ENCODE data around the gene CC2D1A. TPM values are rescaled to one million over a fixed set of nuclear protein-coding genes. Genes with fewer than 3 reads are reported as not detected.
A peak's percentile ranks its signal among the peaks of the same experiment; 100 is the strongest.

Gene CC2D1A
- total and polyA plus RNA-seq, 10 donors: 13.0 to 40.1 (median 27.5) TPM

DNA sequence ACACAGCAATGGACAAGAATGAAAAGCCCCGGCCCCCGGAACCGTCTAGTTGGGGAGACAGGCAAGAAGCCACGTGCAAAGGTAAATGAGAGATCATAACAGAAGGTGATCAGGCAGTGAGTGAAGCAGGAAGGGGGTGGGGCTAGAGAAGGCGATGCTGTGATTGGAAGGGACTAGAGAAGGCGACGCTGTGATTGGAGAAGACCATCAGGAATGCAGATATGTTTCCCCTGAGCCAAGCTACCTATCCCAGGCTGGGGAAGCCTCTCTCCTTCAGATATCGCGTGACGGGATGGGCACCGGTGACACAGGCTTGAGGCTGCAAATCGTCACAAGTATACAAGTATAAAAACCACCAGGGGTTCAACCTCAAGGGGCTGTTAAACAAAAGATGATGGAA lies 68.1 kb downstream of the CC2D1A start:
- no peak for DNase-seq
- no peaks in the 10 kb centered on the region for H3K9me3 ChIP-seq
- no peak for TF ChIP-seq POLR2AphosphoS5 (IDR thresholded peaks at IDR 0.05)
- TF ChIP-seq, protein P1, sequence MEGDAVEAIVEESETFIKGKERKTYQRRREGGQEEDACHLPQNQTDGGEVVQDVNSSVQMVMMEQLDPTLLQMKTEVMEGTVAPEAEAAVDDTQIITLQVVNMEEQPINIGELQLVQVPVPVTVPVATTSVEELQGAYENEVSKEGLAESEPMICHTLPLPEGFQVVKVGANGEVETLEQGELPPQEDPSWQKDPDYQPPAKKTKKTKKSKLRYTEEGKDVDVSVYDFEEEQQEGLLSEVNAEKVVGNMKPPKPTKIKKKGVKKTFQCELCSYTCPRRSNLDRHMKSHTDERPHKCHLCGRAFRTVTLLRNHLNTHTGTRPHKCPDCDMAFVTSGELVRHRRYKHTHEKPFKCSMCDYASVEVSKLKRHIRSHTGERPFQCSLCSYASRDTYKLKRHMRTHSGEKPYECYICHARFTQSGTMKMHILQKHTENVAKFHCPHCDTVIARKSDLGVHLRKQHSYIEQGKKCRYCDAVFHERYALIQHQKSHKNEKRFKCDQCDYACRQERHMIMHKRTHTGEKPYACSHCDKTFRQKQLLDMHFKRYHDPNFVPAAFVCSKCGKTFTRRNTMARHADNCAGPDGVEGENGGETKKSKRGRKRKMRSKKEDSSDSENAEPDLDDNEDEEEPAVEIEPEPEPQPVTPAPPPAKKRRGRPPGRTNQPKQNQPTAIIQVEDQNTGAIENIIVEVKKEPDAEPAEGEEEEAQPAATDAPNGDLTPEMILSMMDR (IDR thresholded peaks at IDR 0.05 in 8 of 11, conservative IDR thresholded peaks at IDR 0.05 in 3 of 11): no peak
- no peak for TF ChIP-seq POLR2A (IDR thresholded peaks at IDR 0.05)
- intact Hi-C loops (cut with DNase I; ENCODE audit: low total_unique reads): no loop called here
- 69 to 77% (median 71%) methylated on average over 12 of the region's 12 CpGs for WGBS, 5 donors
- peaks cover 3 to 15% (median 11%) of the 10 kb centered on the region in 6 donors for H3K4me1 ChIP-seq
- peaks cover 0 to 88% (median 30%) of the 10 kb centered on the region in 6 donors for H3K36me3 ChIP-seq
- H3K4me3 ChIP-seq: no peak overlapping the region
- H3K27ac ChIP-seq: no peak overlapping the region
- no peaks in the 10 kb centered on the region for H3K27me3 ChIP-seq (replicated peaks in 1 of 7)

- Histone ChIP-seq H3K4me3 (no peak overlapping the region), H3K4me1 (peaks cover 8 to 33% (median 19%) of the 10 kb centered on the region in 6 donors), H3K9me3 (no peaks in the 10 kb centered on the region), H3K27me3 (replicated peaks in 1 of 7) (no peaks in the 10 kb centered on the region), H3K27ac (no peak overlapping the region), H3K36me3 (peaks cover 0 to 80% (median 19%) of the 10 kb centered on the region in 6 donors)
- no peak for TF ChIP-seq POLR2AphosphoS5 (IDR thresholded peaks at IDR 0.05)
- TF ChIP-seq POLR2A (IDR thresholded peaks at IDR 0.05): no peak
- TF ChIP-seq, protein P1 (IDR thresholded peaks at IDR 0.05 in 8 of 11, conservative IDR thresholded peaks at IDR 0.05 in 3 of 11): no peak
- no peak for DNase-seq
- WGBS, 5 donors: 89 to 96% (median 93%) methylated on average over 11 of the region's 11 CpGs
- intact Hi-C loops (cut with DNase I; ENCODE audit: low total_unique reads): no loop called here
These were observed 69.9 kb downstream of the CC2D1A start for GRCh38 chr19:13975870-13976269.

- Histone ChIP-seq H3K4me1 (peaks cover 8 to 39% (median 21%) of the 10 kb centered on the region in 6 donors), H3K4me3 (no peak overlapping the region), H3K27ac (no peak overlapping the region), H3K36me3 (peaks cover 0 to 79% (median 17%) of the 10 kb centered on the region in 6 donors), H3K9me3 (no peaks in the 10 kb centered on the region), H3K27me3 (replicated peaks in 1 of 7) (no peaks in the 10 kb centered on the region)
- DNase-seq: no peak
- intact Hi-C loops (cut with DNase I; ENCODE audit: low total_unique reads): no loop called here
- 87 to 93% (median 91%) methylated on average over 12 of the region's 12 CpGs for WGBS, 5 donors
- TF ChIP-seq POLR2A (IDR thresholded peaks at IDR 0.05): no peak
- no peak for TF ChIP-seq POLR2AphosphoS5 (IDR thresholded peaks at IDR 0.05)
- TF ChIP-seq, protein P1 (IDR thresholded peaks at IDR 0.05 in 8 of 11, conservative IDR thresholded peaks at IDR 0.05 in 3 of 11): no peak
These were observed 70.4 kb downstream of the CC2D1A start for GRCh38 chr19:13976446-13976845.

DNA sequence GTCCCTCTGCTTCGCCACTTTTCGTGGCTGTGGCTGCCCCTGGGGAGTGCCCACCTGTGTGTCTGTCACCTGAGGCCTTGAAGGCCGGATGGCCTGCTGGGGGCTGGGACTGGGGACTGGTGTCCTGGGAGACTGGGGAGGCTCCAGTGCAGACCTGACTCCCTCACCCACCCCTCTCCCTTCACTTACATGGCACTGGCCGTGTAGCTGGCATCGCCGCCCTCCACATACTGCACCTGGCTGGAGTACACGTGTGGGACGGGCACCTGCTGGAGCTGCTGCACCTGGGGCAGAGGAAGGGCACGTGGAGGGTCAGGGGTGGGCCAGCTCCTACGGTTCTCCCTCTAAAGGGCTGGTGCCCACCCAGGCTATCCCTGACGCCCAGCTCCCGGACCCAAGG lies 71.8 kb downstream of the CC2D1A start:
- no peak for DNase-seq
- Histone ChIP-seq H3K4me3 (peak overlapping the region in 1 of 8 donors; percentile 67), H3K36me3 (peaks cover 0 to 79% (median 14%) of the 10 kb centered on the region in 6 donors), H3K27me3 (replicated peaks in 1 of 7) (no peaks in the 10 kb centered on the region), H3K9me3 (no peaks in the 10 kb centered on the region), H3K4me1 (peaks cover 8 to 52% (median 34%) of the 10 kb centered on the region in 6 donors), H3K27ac (peak overlapping the region in 6 of 8 donors; percentile 13 to 81 (median 65))
- intact Hi-C loops (cut with DNase I; ENCODE audit: low total_unique reads): no loop called here
- TF ChIP-seq POLR2AphosphoS5 (IDR thresholded peaks at IDR 0.05) (peak in 1 of 3 donors; percentile 25), POLR2A (IDR thresholded peaks at IDR 0.05) (no peak)
- TF ChIP-seq, protein P1 (IDR thresholded peaks at IDR 0.05 in 8 of 11, conservative IDR thresholded peaks at IDR 0.05 in 3 of 11): no peak
- WGBS, 5 donors: 83 to 93% (median 90%) methylated on average over 9 to 12 of the region's 12 CpGs

Measured in spleen (tissue), 11 donors.